ENCODE measurements around the gene NSUN5.
"Not testable (repeated sequence)": the region's sequence is repeated elsewhere in the genome, so short reads cannot be mapped to it uniquely, and the experiment has no call there.

NSUN5 gene

GRCh38 chr7:73297235-73297634, 11.4 kb downstream of the NSUN5 start:
- not testable (repeated sequence) for DNase-seq

GRCh38 chr7:73277210-73277609, 31.4 kb downstream of the NSUN5 start:
- not testable (repeated sequence) for DNase-seq

GRCh38 chr7:73267813-73268212, 40.8 kb downstream of the NSUN5 start:
- not testable (repeated sequence) for DNase-seq

- not testable (repeated sequence) for DNase-seq
Observed at GRCh38 chr7:73266719-73267368, 41.8 kb downstream of the NSUN5 start.

GRCh38 chr7:73262416-73262815, 46.2 kb downstream of the NSUN5 start:
- DNase-seq: not testable (repeated sequence)
